NCI-H1694 (cell line): ENCODE measurements around the gene NYNRIN.

ENCODE experiments used
- DNase-seq: peaks from one replicate; lab custom pipeline; 2025; lab: John Stamatoyannopoulos, UW

Gene NYNRIN

DNA sequence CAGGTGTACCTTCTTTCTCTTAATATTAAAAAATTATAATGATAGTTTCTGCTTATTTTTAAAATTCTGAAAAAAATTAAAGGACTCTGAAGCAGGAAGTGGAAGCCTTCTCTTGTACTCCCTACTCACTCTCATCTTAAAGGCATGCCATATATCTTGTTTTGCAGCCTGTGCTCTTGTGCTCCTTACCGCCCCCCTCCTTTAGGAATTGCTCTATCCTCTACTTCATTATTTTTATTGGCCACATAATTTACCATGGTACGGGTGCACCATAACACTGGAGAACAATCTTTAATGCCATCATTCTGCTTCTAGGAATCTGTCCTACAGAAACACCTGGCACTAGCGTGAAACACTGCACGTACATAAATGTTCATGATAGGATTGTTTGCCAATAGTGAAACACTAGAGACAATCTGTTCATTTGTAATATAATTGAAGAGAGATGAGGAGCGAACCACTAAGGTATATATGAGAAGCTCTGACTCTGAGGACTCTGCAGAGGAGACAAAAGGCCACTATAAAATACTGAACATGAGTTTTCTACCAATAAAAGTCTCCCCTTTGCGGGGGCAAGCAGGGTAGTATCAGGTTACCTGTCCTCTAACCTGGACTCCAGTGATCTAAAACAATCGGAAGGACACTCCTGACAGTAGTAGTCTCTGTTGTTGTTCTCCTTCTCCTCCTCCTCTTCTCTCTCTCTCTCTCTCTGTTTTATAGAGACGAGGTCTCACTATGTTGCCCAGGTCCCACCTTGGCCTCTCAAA, 6.3 kb upstream of the NYNRIN start:
- DNase-seq: no peak

DNA sequence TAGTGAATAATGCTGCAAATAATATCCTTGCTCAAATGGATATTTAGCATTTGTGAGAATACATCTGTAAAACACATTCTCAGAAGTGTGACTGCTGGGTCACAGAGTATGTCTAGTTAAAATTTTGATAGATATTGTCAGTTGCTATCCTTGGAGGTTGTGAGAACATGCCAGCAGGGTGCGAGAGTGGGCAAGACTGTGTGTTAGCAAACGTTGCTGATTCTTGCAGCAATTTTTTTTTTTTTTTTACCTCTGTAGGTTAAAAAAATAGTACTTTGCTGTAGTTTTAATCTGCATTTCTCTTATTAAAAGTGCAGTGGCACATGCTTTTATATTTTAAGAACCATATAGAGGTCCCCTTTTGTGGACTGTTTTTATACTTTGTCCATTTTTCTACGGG, 4.5 kb upstream of the NYNRIN start:
- no peak for DNase-seq

GRCh38 chr14:24395609-24396582, 2.9 kb upstream of the NYNRIN start:
- no peak for DNase-seq

GRCh38 chr14:24397639-24398292, 1.0 kb upstream of the NYNRIN start:
- DNase-seq: no peak

- DNase-seq: peak; percentile 18
These were observed 530 bp upstream of the NYNRIN start for GRCh38 chr14:24398293-24398652.

GRCh38 chr14:24399447-24399822, 632 bp downstream of the NYNRIN start:
- DNase-seq: no peak

DNA sequence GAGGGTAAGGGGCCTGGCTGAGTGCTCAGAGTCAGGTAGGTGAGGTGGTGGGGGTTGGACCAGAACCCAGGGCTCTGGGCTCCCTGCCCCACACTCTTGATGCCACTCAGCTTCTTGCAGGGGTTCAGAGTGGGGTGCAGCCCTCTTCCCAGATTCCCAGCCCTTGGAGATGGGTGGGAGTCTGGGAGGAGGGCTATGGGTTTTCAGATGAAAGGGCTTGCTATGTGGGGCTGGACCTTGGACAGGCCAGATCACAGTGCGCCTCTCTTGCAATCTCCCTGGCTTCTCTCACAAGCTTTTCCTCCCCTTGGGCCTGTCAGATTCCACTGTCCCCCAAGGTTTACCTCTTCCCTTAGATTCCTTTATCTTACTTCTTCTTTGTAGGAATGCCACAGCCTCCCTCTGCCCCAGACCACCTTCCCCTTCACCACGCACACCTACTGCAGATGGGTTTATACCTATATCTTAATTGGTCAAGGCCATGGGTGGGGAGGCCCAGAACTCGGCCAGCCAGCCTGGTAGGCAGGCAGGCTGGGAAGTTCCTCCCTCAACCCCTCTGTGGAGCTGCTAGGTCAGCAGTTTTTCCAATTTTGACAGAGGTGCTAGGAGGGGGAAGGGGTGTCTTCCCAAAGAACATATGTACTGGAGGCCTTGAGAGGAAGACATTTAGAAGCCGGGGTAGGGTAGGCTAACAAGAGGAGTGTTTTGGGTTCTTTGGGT, 1.4 kb downstream of the NYNRIN start:
- DNase-seq: no peak

DNA sequence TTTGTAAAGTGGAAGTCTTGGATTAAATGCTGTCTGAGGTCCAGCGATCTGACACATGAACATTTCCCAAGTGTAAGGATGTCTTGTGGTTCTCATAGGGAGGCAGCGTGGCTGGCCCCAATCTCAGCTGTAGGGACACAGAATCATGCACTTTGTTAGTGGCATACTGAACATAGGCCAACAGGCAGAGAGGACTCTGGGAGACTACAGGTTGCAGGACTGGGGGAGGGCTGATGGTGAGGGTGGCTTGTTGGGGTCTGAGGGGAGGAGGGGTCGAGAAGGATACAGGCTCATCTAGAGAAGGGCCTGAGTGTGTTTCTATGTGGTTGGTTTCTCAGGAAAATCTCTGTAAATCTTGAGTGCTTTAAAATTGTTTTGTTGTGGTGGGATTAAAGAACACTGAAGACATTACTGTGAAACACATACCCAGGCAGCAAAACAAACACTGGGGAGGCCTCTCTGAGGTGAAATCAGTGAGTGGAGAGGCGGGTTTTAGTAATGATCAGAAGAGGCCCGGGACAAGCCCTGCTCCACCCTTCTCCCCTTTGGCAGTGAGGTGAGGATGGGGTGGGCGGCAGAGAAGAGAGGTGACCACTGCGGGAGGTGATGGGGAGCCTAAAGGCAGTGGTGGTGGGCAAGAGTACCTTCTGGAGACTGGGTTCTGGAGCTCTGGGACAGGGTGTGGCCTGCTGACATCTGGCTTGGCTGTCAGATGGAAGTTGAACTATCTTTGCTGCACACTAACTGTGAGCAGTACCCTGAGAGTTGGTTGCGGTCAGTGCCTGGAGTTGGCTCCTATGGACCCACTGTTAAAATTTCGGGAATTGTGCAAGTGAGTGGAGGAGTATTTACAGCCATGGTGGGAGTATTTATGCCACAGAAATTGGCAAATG, 3.3 kb downstream of the NYNRIN start:
- DNase-seq: no peak

GRCh38 chr14:24403294-24403998, 4.6 kb downstream of the NYNRIN start:
- no peak for DNase-seq

- no peak for DNase-seq
These were observed 6.0 kb downstream of the NYNRIN start for GRCh38 chr14:24404814-24405213.

DNA sequence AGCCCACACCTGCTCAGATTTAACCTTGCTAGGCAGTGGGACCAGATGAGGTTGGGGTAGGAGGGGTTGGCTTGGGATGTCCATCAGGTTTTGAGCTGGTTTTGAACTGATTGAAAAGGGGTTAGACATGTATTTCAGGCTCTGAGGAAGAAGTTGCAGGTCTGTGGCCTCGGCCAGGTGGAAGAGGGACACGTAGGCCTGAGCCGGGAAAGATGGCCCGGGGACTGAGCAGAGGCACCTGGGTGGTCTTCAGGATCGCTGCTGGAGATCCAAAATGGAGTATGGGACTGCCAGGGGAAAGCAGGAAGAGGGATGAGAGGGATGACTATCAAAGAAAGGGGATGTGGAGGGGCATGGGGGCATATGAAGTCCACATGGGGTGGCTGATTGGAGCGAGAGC, 7.6 kb downstream of the NYNRIN start:
- DNase-seq: no peak

GRCh38 chr14:24407608-24408325, 9.0 kb downstream of the NYNRIN start:
- DNase-seq: no peak

GRCh38 chr14:24408764-24409163, 10.0 kb downstream of the NYNRIN start:
- DNase-seq: peak; percentile 86

DNA sequence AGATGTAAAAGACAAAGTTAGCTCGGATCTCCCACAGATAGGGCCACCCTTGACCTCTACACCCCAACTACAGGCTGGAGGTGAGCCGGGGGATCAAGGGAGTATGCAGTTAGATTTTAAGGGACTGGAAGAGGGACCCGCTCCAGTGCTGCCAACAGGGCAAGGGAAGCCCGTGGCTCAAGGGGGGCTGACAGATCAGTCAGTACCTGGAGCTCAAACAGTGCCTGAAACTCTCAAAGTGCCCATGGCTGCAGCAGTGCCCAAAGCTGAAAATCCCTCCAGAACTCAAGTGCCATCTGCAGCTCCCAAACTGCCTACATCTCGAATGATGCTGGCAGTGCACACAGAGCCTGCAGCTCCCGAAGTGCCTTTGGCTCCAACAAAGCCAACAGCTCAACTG, 10.4 kb downstream of the NYNRIN start:
- no peak for DNase-seq

DNA sequence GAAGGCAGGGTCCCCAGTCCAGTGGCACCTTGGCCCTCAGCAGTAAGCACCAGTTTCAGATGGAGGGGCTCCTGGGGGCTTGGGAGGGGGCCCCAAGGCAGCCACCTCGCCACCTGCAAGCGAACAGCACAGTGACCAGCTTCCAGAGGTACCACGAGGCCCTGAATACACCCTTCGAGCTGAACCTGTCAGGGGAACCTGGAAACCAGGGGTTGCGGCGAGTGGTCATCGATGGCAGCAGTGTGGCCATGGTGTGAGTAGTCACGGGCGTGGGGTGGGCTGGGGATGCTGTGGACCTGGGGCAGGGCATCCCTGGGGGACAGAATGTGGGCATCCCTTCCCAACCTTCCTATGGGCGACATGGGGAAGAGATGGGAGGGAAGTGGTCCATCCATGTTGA, 11.2 kb downstream of the NYNRIN start:
- no peak for DNase-seq

DNA sequence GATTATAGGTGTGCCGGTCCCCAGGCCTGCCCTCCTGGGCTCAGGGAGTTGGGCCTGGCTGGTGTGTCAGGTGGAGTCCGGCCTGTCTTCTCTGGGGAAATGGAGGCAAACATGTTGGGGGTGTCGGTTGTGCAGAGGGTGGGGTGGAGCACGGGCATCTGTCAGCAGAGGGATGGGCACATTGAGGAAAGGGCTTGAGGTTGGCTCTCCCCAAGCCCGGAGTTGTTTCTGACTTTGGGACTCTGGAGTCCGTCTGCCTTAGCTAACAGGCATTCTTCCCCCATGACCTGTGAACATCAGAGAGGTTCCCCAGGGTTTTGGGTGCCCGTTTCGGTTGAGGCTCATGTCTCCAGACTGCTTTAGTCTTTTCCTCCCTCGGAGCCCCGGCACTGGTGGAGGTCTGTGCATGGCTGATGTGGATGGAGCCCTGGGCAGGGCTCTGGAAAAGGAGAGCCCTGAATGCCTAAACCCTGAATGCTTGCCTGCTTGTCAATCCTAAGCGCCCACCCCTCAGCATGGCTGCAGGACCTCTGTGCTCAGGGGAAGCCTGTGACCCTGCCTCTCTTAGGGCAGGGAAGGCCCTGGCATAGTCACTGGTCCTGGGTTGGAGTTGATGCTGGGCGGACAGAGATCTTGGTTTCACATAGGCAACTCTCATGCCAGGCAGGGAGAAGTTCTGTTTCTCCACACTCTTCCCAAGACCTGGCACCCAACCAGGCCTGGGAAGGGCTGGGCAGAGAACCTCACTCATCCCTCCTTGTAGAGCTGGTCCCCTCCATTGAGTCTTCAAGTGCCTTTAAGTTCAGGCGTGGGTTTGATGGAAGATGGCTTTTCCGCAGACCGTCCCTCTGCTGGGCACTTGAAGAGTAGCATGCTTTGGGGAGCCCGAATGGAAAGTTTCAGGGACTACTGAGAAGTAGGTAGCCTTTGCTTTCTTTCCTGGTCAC, 12.9 kb downstream of the NYNRIN start:
- peak; percentile 41 for DNase-seq

DNA sequence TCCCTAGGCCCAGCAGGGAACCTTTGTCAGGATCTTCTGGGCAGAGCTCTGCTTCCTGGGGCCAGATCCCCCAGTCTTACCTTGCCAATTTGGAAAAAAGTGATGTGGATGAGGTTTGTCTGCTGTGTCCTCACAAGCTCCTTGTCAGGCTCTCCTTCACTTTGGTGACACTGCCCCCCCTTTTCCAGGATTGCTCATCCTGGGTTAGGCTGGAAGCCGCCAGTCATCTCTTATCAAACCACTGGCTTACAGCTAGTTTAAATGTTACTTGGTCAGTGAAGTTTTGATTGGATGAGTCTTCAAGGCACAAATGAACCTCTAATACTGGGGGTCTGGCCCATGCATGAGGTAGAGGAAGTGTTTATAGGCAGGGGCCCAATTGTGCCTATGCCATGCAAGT, 15.3 kb downstream of the NYNRIN start:
- DNase-seq: no peak

- no peak for DNase-seq
These were observed 16.1 kb downstream of the NYNRIN start for GRCh38 chr14:24414732-24415420.
